ENCODE measurements around the gene TSSK3.
"Not testable (repeated sequence)": the region's sequence is repeated elsewhere in the genome, so short reads cannot be mapped to it uniquely, and the experiment has no call there.

The TSSK3 gene

DNA sequence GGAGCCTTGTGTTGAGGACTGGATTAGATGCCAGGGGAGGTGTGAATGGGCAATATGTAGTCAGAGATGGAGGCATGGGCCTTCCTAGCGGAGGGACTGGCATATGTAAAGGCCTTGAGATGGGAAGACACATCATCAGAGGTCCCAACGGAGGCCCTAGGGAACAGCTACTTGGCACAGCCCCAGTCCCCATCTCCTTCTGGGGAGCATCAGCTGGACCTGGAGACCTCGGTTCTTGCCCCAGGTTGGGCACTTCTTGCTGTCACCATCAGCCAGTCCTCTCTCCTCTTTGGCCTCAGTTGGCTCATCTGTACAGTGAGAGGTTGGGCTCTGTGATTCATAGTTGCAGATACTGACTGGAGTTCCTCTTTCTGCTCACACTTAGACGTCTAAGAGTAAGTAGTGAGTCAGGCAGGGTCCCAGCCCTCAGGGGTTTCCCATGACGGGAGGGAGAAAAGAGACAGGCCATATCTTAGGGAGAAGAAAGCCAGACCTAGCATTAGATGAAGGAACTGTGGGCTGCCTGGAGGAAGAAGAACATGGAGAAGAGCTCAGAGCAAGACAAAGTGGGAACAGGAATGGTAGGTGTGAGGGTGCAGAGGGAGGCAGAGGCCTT is 22.9 kb upstream of the TSSK3 start:
- DNase-seq, result no peak

DNA sequence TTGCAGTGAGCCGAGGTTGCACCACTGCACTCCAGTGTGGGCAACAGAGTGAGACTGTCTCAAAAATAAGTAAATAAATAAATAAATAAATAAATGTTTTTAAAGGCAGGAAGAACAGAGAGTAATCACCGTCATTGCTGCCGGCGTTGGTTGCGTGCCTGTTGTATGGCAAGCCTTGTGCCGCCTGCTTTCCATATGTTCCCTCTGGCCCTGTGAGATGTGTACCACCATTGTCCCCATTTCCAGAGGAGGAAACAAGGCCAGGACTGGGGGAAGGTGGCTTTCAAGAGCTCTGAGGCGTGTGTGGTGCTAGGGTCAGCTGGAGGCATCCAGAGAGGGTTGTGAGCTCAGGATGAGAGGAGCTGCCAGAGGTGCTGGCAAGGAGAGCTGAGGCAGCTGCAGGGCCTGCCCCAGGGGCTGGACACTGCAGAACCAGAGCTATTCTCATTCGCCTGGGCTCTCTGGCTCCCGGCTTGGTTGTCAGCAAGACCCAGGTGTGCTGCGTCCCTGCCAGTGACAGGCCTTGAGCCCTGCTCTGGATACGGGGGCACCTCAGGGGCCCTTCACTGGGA is 21.1 kb upstream of the TSSK3 start:
- no peak for DNase-seq

DNA sequence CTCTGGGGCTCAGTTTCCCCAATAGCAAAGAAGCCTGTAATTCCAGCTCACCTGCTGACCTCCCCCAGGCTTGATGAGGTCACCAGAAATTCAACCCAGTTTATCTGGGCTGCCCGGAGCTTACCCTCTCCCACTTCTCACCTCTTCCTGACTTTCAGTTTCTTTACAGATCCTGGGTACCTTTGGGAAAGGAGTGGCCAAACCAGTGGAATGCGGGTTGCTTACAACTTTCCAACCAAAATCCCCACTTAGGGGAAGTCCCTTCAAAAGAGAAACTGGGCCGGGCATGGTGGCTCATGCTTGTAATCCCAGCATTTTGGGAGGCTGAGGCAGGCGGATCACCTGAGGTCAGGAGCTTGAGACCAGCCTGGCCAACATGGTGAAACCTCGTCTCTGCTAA is 20.4 kb upstream of the TSSK3 start:
- no peak for DNase-seq

DNA sequence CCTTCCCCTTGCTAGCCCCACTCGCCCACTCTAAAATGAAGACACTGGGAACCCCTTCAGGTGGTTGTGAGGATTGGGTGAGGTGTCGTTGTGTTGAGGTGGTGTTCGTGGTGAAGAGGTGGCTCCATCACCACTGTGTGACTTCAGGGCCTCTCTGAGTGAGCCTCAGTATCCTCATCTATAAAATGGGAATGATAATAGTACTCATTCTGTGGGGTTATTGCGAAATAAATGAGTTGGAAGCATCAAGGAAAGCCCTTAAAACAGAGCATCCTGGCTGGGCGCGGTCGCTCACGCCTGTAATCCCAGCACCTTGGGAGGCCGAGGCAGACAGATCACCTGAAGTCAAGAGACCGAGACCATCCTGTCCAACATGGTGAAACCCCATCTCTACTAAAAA is 19.6 kb upstream of the TSSK3 start:
- no peak for DNase-seq

DNA sequence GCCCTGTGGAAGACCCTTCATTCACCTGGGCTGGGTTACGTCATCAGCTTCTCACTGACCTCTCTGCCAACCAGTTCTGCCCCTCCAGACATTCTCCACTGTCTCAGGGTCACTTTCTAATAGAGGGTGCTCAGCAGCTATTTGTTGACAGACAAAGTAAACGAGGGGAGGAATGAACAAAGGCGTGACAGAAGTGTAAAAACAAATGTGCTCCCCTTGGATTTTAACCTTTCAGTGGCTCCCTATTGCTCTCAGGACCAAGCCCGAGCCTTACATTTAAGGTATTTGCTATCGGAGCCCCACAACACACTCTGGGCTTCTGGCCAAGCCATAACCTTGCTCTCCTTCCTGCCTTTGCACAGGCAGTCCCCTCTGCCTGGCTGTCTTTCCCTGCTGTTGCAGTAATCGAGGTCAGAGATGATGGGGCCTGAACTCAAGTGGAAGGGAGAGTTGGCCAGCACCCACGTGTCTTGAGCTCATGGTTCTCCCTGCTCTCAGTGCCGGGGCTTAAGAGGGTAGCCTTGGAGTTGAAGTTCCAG is 17.0 kb upstream of the TSSK3 start:
- DNase-seq, result peak in 1 of 2 experiments; percentile 22

DNA sequence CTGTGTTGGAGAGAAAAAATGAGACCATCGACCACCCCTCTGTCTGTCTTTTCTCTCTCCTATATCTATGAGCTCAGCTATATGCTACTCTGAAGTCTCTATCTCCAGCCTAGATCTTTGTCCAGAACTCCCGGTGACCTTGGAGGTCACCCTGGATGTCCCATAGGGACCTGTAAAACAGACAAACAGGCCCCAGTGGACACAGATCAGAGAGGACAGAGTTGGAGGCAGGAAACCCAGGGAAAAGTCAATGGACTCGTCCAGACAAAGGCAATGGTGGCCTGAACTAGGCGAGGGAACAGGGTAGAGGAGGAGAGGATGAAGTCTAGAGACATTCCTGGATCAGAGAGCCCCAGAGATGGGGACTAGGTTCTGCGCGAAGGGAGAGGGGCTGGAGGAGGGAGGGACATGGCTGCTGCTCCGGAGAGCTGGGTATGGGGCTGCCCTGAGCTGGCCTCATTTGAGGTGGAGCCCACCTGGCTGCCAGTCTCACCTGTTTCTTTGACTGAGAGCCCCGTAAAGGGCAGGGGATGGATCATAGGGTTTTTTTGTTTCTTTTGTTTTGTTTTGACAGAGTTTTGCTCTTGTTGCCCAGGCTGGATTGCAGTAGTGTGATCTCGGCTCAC is 15.7 kb upstream of the TSSK3 start:
- no peak for DNase-seq

DNA sequence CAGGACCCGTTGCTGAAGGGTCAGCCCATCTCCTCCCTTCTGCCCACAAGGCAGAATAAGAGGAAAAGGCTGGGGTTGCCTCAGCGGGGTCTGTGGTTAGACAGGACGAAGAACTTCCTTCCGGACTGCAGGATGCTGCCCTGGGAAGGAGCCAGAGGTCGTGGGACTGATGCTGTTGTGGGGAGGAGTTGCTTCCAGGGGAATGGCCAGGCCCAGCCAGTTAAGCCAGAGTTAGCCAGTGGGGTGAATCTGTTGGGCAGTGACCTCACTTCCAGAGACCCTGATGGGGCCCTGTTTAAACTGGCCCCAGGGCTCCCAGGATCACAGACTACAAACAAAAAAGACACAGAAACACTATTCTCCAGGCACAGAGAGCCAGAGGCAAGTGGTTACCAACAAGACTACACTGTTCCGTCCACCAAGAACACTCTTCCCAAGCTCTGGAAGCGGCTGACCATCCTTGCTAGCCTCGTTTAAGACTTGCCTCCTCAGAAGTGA is 13.1 kb upstream of the TSSK3 start:
- no peak for DNase-seq

DNA sequence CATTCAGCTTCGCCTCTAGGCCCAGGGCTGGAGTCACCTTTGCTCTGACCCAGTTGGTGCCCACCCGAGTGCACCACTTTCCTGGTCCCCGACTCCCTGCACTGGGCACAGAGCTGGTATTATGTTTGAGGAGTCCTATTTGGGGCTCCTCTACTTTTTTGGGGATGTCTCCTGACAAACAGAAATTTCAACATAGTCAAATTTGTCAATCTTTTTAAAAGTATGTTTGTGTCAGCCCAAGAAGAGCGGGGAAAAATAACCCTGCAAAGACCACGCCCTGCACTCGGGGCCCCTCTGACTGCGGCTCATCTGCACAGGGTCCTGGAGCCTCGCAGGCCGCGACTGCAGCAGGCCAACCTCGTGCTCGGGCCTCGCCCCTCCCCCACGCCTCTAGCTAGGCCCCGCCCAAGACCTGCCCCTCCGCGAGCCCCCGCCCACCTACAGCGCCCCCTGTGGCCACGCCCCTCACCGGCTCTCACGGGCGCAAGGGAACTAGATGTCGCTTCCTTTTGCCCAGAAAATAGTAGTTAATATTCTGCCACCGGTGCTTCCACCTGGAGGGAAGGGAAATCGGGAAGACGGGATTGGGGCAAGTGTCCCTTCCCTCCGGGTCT is 11.4 kb upstream of the TSSK3 start:
- DNase-seq, result peak; percentile 74 to 80

DNA sequence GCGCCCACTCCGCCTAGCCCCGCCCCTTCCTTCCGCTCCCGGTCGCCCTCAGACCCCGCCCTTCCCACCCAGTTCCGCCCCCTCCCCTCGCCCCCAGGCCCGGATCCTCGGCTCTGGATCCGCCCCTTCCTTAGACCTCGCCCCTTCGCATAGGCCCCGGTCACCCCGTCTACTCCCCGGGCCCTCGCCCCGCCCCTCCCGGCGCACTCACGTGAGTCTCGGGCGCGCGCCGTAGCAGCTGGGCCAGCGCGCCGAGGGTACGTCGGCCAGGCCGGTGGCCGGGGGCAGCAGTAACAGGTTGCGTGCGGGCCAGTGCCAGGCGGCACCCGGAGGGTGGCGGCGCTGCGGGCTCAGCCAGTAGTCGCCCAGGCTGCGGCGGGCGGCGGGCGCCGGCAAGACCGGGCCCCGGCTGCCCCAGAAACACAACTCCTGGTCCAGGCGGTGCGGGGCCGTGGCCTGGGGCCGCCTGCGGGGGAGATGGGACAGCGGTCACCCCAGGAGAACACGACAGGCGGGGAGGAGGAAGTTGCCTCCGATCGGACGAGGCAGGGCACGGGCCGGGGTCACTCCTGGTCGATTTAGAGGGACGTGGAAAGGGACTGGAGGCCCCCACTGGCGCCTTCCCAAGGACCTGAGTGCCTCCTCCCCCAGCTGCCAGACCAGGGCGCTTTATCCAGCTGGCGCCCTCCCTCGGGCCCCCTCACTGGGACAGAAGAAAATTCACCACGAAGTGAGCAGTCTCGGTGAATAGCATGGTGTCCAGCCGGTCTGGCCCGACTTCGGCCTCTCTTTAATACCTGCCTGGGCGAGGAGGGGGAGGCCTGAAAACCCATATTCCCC is 10.7 kb upstream of the TSSK3 start:
- DNase-seq, result peak; percentile 97 to 99

DNA sequence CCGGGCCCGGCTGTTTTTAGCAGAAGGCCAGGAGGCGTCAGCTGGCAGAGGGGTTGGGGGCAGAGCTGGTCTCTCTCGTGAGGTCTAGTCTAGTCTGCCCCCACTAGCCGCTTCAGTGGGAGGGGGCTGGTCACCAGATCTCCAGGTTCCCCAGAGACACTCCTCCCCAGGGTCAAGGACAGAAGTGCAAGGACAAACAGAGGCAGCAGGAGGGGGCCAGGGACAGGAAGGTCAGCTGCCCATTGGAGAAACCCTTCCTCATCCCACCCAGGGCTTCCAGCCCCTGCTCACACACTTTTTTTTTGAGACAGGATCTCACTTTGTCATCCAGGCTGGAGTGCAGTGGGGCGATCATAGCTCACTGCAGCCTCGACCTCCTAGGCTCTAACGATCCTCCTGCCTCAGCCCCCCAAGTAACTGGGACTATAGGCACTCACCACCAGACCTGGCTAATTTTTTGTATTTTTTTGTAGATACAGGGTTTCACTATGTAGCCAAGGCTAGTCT is 10.0 kb upstream of the TSSK3 start:
- no peak for DNase-seq

DNA sequence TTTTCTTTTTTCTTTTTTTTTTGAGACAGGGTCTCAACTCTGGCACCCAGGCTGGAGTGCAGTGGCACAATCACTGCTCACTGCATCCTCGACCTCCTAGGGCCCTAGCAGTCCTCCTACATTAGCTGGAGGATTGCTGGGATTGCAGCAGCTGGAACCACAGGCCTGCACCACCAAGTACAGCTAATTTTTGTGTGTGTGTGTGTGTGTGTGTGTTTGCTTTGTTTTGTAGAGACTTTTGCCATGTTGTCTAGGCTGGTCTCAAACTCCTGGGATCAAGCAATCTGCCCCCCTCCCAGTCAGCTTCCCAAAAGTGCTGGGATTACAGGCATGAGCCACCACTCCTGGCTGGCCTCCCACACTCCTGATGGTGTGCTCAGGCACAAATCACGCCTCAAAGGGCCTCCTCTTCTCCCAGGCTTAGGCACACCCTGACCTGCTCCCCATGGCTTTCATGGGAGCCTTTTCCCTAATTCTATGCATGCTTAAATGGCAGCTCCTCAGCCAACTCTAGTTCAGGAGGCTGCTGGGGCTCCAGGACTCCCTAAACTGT is 9.4 kb upstream of the TSSK3 start:
- DNase-seq, result no peak

DNA sequence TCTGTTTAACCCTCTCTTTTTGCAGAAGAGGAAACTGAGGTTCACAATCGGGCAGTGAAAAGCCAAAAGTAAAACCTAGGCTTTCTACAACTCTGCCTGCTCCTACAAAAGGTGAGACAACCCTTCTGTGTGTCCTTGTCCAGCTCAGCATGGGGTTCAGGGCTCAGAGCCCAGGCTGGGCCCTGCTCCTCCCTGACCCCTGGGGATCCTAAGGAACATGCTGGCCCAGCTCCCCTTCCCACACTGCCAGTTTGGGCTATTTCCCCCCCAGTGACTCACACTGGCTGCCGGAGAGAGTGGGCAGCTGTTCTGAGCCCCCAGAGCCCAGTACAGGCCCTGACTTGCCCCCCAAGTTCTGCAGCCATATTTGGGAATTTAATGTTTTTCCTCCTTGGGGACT is 8.9 kb upstream of the TSSK3 start:
- no peak for DNase-seq

DNA sequence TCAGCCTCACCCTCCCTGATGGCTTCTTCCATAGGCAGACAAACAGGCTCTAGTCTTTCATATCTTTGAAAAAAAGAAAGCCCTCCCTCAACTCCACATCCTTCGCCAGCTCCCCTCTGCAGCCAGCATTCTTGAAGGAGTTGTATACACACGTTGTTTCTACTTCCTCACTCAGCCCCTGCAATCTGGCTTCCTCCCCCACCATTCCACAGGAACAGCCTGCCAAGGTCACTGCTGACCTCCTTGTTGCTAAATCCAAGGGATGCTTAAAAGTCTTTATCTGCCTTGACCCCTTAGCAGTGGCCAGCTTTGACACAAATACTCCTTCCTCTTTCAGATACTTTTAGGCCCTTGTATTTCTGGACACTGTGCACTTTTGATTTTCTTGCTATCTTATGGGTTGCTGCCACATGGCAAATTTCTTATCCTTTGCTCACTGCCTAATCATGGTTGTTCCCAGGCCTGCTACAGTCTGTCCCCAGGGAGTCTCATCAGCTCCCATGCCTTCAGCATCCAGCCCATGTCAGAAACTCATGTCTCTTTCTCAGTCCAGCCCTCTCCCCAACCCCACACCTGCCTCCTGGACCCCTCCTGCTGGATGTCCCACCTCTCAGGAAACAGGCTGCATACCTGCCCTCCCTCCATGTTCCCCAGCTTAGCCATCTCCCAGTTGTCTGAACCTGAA is 8.3 kb upstream of the TSSK3 start:
- DNase-seq, result no peak

DNA sequence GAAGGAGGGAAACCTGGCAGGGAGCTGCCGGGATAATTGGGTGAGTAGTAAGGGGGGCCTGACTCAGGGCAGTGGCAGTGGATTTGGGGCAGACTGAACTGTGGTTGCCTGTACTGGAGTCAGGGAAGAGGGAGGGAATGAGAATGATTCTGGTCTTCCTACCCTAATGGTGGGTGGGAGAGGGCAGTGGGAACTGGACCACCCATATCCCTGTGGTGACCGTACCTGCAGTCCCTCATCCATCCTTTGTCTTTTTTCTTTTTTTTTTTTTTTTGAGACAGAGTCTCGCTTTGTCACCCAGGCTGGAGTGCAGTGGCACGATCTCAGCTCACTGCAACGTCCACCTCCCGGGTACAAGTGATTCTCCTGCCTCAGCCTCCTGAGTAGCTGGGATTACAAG is 6.6 kb upstream of the TSSK3 start:
- DNase-seq, result not testable (repeated sequence)

DNA sequence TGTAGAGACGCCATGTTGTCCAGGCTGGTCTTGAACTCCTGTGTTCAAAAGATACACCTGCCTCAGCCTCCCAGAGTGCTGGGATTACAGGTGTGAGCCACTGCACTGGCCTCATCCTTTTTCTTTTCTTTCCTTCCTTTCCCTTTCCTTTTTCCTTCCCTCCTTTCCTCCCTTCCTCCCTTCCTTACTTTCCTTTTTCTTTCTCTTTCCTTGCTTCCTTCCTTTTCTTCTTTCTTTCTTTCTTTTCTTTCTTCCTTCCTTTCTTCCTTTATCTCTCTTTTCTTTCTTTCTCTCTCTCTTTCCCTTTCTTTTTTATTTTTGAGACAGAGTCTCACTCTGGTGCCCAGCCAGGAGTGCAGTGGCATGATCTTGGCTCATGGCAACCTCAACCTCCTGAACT is 5.9 kb upstream of the TSSK3 start:
- DNase-seq, result no peak

DNA sequence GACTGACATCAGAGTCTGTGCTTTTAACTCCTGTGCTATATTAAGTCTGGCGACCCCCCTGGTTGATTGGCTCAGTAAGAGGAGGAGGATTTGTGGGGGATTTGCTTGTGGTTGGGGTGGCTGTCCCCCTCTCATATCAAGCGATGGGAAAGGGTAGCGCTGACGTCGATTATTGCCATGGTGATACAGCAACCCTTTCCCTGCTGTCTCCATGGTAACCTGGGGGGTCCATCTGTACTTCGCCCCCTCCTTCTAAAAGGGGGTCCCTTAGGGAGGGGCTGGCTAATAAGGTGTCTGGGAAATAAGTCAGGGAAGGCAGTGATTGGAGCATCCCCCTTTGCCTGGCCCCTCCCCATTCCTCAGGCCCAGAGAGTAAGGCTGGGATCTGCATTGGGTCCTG is 4.7 kb upstream of the TSSK3 start:
- no peak for DNase-seq

DNA sequence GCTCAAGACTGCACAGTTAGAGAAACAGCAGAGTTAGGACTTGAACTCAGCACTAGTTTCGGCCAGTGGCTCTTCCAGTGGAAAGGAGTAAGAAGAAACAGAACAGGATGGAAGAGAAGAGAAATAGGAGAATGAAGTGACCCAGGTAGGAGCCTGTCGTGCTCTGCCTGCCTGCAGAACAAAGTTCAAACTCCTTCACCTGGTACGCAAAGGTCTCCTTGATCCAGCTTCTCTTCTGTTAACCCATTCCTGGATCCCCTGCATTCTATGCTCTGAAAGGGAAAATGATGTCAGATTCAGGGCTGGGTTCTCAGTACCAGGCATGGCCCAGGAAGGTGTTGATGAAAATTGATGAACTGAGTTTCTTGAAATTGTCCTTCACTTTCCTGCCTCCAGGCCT is 3.9 kb upstream of the TSSK3 start:
- no peak for DNase-seq

DNA sequence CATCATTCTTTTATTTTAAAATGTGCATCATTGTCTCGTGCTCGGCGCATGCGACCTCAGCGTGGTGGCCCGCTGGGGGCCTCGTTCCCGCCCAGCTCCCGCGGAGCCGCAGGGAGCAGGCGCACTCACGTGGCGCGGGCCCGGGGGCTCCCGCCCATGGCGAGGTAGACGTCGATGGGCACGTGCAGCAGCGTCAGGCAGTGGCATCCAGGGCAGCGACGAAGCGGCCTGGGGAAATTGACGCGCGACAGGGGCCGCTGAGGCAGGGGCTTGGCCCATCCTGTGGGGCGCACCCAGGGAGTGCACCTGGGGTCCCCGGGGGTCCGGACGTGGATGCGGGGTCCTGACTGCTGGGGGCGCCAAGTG is 1.0 kb upstream of the TSSK3 start:
- DNase-seq, result no peak

DNA sequence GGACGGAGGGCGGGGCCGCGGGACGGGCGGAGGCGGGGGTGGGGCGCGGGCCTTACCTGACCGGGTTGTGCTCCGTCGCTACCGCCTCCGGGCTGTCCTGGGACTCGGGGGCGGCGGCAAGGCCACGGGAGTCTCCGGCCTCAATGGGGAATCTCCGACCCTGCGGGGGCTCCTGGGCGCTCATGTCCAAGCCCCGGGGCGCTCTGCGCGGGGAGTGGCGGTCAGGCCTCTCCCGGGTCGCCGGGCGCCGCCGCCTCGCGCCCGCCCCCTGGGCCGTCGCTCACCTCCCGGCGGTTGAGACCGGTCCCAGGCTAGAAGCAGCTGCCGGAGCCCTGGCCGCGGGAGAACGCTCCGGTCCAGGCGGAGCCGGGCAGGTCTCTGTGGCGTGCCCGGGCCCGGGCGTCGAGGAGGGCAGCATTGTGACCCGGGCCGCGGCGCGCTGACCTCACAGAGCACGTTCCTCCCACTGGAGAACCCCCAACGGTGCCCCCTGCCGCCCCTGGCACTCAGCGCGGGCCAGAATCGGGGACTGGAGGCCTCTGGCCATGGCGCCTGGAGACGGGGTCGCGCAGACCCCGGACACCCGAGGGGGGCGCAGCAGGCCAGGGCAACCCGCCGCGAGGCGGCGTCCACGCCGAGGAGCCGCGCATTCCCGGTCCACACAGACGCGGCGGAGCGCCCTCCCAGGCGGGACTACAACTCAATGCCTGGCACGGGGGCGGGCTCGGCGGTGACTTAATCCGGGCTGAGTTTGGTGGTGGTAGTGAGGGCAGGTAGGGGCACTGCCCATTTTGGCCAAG is 465 bp upstream of the TSSK3 start:
- no peak for DNase-seq

DNA sequence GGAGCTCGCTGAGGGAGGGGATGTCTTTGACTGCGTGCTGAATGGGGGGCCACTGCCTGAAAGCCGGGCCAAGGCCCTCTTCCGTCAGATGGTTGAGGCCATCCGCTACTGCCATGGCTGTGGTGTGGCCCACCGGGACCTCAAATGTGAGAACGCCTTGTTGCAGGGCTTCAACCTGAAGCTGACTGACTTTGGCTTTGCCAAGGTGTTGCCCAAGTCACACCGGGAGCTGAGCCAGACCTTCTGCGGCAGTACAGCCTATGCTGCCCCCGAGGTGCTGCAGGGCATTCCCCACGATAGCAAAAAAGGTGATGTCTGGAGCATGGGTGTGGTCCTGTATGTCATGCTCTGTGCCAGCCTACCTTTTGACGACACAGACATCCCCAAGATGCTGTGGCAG is 1.4 kb downstream of the TSSK3 start:
- no peak for DNase-seq

DNA sequence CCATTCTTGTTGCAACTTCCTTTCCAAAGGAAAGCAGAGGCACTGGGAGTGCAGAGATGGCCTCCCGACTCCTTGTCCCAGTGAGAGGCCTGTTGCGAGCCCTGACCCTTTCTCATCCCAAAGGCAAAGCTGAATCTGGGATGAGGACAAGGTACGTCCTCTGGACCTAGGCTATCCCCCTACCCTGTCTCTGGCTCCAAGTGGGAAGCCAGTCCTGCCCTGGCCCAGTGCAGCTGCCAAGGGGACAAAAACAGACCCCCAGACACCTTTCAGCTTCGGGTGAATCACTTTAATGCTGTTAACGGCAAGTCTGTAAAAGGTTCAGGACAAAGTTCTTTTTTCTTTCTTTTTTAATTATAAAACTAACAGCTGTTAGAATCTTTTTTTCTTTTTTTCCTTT is 2.5 kb downstream of the TSSK3 start:
- DNase-seq, result no peak

Data from SHP77 (cell line).